Small intestine (tissue), 7 donors: ENCODE data around the gene JUNB. TPM values are rescaled to one million over a fixed set of nuclear protein-coding genes. Genes with fewer than 3 reads are reported as not detected.

Experiments
- DNase-seq, 2 donors: peaks; one replicate each; pipeline versions ENCODE4 v3.0.0 to v3.0.0-alpha.2; 2013
- FAIRE-seq: peaks from 2 replicates; lab custom pipeline; 2012; peaks lifted over from hg19 to GRCh38; lab: Jason Lieb, UNC
- H3K27ac ChIP-seq, 3 donors: one replicate each; pipeline ENCODE4 v1.5.1; 2013; ENCODE audit warnings: low read length in 2 of 3, mild to moderate bottlenecking in 2 of 3, control low read depth in 1 of 3, inconsistent platforms in 1 of 3, low read depth in 1 of 3, moderate library complexity in 1 of 3
- H3K27me3 ChIP-seq, 3 donors: one replicate each; pipeline ENCODE4 v1.6.1; 2013; ENCODE audit warnings: low read length in 3 of 3, inconsistent platforms in 1 of 3; ENCODE audit not compliant: control insufficient read depth in 3 of 3, insufficient read depth in 3 of 3
- H3K36me3 ChIP-seq, 3 donors: one replicate each; pipeline ENCODE4 v1.6.1; 2013; ENCODE audit warnings: low read length in 3 of 3, inconsistent platforms in 1 of 3, low read depth in 1 of 3, mild to moderate bottlenecking in 1 of 3, moderate library complexity in 1 of 3; ENCODE audit not compliant: control insufficient read depth in 3 of 3, insufficient read depth in 2 of 3
- H3K4me1 ChIP-seq, 3 donors: one replicate each; pipeline ENCODE4 v1.6.1; 2013; ENCODE audit warnings: low read length in 2 of 3, inconsistent platforms in 1 of 3, low read depth in 1 of 3, mild to moderate bottlenecking in 1 of 3, moderate library complexity in 1 of 3; ENCODE audit not compliant: control insufficient read depth in 3 of 3, insufficient read depth in 2 of 3
- H3K4me3 ChIP-seq, 3 donors: one replicate each; pipeline ENCODE4 v1.5.1; 2013; ENCODE audit warnings: low read length in 3 of 3, control low read depth in 1 of 3, inconsistent platforms in 1 of 3, low read depth in 1 of 3, mild to moderate bottlenecking in 1 of 3, moderate library complexity in 1 of 3
- H3K9me3 ChIP-seq, 2 donors: one replicate each; pipeline ENCODE4 v1.6.1; 2013; ENCODE audit warnings: low read depth in 1 of 2, low read length in 1 of 2; ENCODE audit not compliant: control insufficient read depth in 2 of 2, insufficient read depth in 1 of 2
- WGBS, 3 donors: extraction: QIAGEN DNeasy Blood & Tissue Kit; methylation state at CpG; one replicate each; pipeline ENCODE4 v1.1.7; 2013; 5-methylcytosine and 5-hydroxymethylcytosine counted together
- polyA plus RNA-seq, 4 donors: library from polyadenylated mRNA; stranded (reverse) in 3 of 4; unstranded in 1 of 4; fragments of 200-250 nt in 3 of 4; fragments of 120-200 nt in 1 of 4; gene quantifications; one replicate each; pipeline versions ENCODE4 v1.2.1 to v1.2.3, GENCODE V29; 2013
- donor health status: healthy with polysubstance abuse.
- donor health status: control.
- donor health status: control.
- donor health status: Bipolar disorder and iron deficiency.
- donor health status: healthy.

The JUNB gene
- polyA plus RNA-seq, 4 donors = 44.7 to 234 (median 135) TPM

GRCh38 chr19:12752056-12752781 is 39.1 kb upstream of the JUNB start:
- DNase-seq (no peak), FAIRE-seq (no peak)
- H3K4me3 ChIP-seq = no peak overlapping the region
- WGBS, 3 donors = 70 to 82% (median 75%) methylated on average over 21 to 23 of the region's 23 CpGs
- peaks cover 0 to 1% (median 0%) of the 10 kb centered on the region in 3 donors for H3K4me1 ChIP-seq
- H3K27ac ChIP-seq = no peak overlapping the region
- H3K9me3 ChIP-seq = peaks cover 0 to 10% of the 10 kb centered on the region in 2 donors
- peaks cover 0 to 35% (median 3%) of the 10 kb centered on the region in 3 donors for H3K27me3 ChIP-seq
- peaks cover 4 to 15% (median 7%) of the 10 kb centered on the region in 3 donors for H3K36me3 ChIP-seq

- no peak for FAIRE-seq
Observed at GRCh38 chr19:12754465-12755196, 36.7 kb upstream of the JUNB start.

DNA sequence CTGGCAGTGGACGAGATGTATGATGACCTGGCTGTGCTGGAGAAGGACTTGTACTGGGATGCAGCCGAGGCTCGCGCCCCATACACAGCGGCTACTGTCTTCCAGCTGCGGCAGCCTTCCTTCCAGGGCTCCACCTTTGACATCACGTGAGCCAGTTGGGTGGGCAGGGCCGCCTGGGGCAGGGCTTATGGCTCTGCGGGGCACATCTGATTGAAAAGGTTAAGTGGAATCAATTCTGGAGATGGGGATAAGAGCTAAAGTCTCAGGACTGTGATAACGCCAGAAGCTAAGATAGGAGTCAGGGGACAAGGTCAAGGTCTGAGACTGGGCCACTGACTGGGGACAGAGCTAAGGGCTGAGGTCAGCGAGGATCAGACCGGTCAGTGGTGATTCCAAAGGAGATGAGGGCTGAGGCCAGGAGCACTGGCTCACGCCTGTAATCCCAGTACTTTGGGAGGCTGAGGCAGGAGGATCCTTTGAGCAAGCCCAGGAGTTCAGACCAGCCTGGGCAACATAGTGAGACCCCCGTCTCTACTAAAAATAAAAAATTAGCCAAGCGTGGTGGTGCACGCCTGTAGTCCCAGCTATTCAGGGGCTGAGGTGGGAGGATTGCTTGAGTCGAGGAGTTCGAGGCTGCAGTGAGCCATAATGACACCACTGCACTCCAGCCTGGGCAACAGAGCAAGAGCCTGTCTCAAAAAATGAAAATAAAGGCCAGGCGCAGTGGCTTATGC is 35.0 kb upstream of the JUNB start:
- H3K27ac ChIP-seq = no peak overlapping the region
- DNase-seq (no peak), FAIRE-seq (no peak)
- H3K9me3 ChIP-seq = peaks cover 0 to 2% of the 10 kb centered on the region in 2 donors
- H3K36me3 ChIP-seq = peaks cover 0 to 2% (median 0%) of the 10 kb centered on the region in 3 donors
- H3K4me1 ChIP-seq = peaks cover 0 to 8% (median 0%) of the 10 kb centered on the region in 3 donors
- no peak overlapping the region for H3K4me3 ChIP-seq
- peaks cover 0 to 14% (median 1%) of the 10 kb centered on the region in 3 donors for H3K27me3 ChIP-seq
- 71 to 82% (median 76%) methylated on average over 19 of the region's 19 CpGs for WGBS, 3 donors

More at GRCh38 chr19:12754465-12755196, 36.7 kb upstream of the JUNB start:
- WGBS, 3 donors = 69 to 77% (median 73%) methylated on average over 50 of the region's 50 CpGs
- H3K4me1 ChIP-seq = peaks cover 0 to 8% (median 0%) of the 10 kb centered on the region in 3 donors
- peaks cover 0 to 2% (median 0%) of the 10 kb centered on the region in 3 donors for H3K36me3 ChIP-seq
- H3K4me3 ChIP-seq = no peak overlapping the region
- H3K27ac ChIP-seq = no peak overlapping the region
- DNase-seq = no peak
- no peaks in the 10 kb centered on the region for H3K9me3 ChIP-seq
- peaks cover 0 to 31% (median 3%) of the 10 kb centered on the region in 3 donors for H3K27me3 ChIP-seq

DNA sequence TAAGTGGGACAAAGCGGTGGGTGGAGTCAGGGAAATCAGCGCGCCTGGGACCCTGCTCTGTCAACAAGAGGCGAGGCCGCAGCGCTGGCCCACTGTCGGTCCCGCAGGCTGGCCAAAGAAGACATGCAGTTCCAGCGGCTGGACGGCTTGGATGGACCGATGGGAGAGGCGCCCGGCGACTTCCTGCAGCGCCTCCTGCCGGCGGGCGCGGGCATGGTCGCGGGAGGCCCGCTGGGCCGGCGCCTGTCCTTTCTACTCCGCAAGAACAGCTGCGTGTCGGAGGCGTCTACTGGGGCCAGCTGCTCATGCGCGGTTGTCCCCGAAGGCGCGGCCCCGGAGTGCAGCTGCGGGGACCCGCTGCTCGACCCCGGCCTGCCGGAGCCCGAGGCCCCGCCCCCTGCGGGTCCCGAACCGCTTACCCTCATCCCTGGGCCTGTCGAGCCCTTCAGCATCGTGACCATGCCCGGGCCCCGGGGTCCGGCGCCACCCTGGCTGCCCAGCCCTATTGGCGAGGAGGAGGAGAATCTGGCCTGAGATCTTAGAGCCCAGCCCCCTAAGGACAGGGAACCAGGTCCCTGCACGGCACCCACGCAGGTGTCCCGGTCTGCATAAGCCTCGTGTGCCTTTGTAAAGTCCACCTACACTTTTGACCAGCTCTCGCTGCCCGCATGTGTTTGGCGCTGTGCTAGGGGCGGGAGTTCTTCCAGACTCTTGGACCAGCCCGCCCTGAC is 33.6 kb upstream of the JUNB start:
- WGBS, 3 donors = 6 to 9% (median 7%) methylated on average over 44 to 60 of the region's 60 CpGs
- Histone ChIP-seq H3K9me3 (peaks cover 0 to 2% of the 10 kb centered on the region in 2 donors), H3K27me3 (peaks cover 0 to 7% (median 0%) of the 10 kb centered on the region in 3 donors), H3K4me3 (peak overlapping the region; percentile 20 to 39 (median 27)), H3K4me1 (peaks cover 0 to 8% (median 0%) of the 10 kb centered on the region in 3 donors), H3K36me3 (peaks cover 0 to 11% (median 0%) of the 10 kb centered on the region in 3 donors), H3K27ac (peak overlapping the region in 1 of 3 donors; percentile 22)
- FAIRE-seq = no peak
- DNase-seq = peak; percentile 67 to 85

DNA sequence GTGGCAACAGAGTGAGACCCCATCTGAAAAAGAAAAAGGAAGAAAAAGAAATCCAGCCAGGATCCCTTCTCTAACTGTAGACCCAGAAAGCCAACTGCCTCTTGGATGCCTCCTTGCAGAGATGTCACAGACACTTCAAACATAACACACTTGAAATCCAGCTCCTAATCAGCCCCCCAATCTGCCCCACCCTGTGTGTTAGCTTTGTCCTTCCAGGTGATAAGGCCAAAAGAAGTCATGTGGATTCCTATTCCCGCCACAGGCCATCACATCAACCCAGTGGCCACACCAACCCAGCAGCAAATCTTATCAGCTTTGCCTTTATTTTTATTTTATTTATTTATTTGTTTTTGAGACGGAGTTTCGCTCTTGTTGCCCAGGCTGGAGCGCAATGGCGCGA is 31.6 kb upstream of the JUNB start:
- 90 to 92% (median 91%) methylated on average over 6 of the region's 6 CpGs for WGBS, 3 donors
- DNase-seq (no peak), FAIRE-seq (no peak)
- Histone ChIP-seq H3K9me3 (peaks cover 0 to 9% of the 10 kb centered on the region in 2 donors), H3K4me3 (no peak overlapping the region), H3K27me3 (peaks cover 0 to 7% (median 0%) of the 10 kb centered on the region in 3 donors), H3K36me3 (peaks cover 3 to 31% (median 12%) of the 10 kb centered on the region in 3 donors), H3K27ac (no peak overlapping the region), H3K4me1 (peaks cover 0 to 8% (median 0%) of the 10 kb centered on the region in 3 donors)

GRCh38 chr19:12763100-12763499 is 28.2 kb upstream of the JUNB start:
- H3K36me3 ChIP-seq = peaks cover 3 to 59% (median 18%) of the 10 kb centered on the region in 3 donors
- DNase-seq (no peak), FAIRE-seq (no peak)
- no peak overlapping the region for H3K27ac ChIP-seq
- H3K9me3 ChIP-seq = peaks cover 0 to 9% of the 10 kb centered on the region in 2 donors
- peaks cover 0 to 4% (median 0%) of the 10 kb centered on the region in 3 donors for H3K4me1 ChIP-seq
- H3K27me3 ChIP-seq = no peaks in the 10 kb centered on the region
- H3K4me3 ChIP-seq = no peak overlapping the region
- 94 to 96% (median 95%) methylated on average over 10 to 11 of the region's 11 CpGs for WGBS, 3 donors

DNA sequence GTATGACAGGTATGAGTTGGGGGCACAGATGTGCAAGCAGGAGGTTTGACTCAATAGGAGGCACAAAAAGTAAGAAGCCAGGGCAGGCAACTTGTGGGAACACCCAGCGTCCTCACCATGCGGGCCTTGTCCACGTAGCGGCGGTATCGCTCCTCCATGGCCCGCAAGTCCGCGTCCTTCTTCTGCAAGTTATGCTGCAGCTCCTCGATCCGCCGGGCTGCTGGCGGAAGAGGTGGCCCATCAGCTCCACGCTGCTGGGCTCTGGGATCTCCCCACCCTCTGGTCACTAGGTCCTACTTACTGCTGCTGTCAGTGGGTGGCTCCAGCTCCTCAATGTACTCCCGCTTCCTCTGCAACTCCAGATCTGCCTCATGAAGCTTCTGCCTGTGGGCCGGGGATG is 26.6 kb upstream of the JUNB start:
- DNase-seq = no peak
- H3K9me3 ChIP-seq = peaks cover 0 to 9% of the 10 kb centered on the region in 2 donors
- no peak overlapping the region for H3K27ac ChIP-seq
- peaks cover 0 to 4% (median 0%) of the 10 kb centered on the region in 3 donors for H3K4me1 ChIP-seq
- 97 to 99% (median 97%) methylated on average over 16 of the region's 16 CpGs for WGBS, 3 donors
- H3K4me3 ChIP-seq = no peak overlapping the region
- H3K36me3 ChIP-seq = peaks cover 3 to 69% (median 18%) of the 10 kb centered on the region in 3 donors
- no peak for FAIRE-seq
- H3K27me3 ChIP-seq = no peaks in the 10 kb centered on the region
